ENCODE results near the gene TMEM150B.
"Not testable (repeated sequence)": the region's sequence is repeated elsewhere in the genome, so short reads cannot be mapped to it uniquely, and the experiment has no call there.

The TMEM150B gene

DNA sequence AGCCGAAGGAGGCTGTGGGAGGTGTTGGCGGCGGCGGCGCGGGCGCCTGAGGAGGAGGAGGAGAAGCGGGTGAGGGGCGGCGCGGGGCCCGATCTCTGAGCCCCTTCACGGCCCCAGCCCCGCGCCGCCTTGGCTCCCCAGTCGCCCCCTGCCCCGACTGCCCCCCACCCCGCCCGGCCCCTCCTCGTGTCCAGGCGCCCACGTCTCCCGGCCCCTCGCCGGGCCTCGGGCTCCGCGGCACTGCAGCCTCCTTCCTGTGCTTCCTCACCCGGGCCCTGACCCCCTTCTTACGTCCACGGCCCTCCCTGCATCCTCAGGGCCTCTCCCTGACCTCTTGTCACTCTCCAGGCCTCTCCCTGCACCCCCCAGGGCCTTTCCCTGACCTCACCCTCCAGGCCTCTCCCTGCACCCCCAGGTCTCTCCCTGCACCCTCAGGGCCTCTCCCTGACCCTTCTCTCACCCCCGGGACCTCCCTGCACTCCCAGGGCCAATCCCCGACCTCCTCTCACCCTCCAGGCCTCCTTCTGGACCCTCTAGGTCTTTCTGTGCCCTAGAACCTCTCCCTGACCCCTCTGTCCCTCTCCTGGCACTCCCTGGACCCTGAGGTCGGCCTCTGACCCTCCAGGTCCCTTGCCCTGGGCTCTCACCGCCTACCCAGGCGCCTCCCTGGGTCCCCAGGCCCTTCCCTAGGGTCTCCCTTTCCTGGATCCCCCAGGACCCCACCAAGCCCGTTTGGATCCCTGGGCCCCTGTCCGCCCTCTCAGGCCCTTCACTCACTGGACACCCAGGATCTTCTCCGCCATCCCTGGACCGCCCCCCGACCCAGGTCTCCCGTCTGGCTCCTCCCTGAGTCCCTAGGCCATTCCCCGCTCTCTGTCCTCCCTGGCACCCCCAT, 15.0 kb upstream of the TMEM150B start:
- no peak for DNase-seq (ENCODE audit: low read depth in 2 of 2)

- DNase-seq (ENCODE audit: low read depth in 2 of 2): peak; percentile 100
These were observed 14.2 kb upstream of the TMEM150B start, which contains the start of gene KMT5C for GRCh38 chr19:55339105-55339888. TSS of gene KMT5C (plus strand) at chr19:55339876. CDS start at chr19:55341937, 2,061 bp downstream.

DNA sequence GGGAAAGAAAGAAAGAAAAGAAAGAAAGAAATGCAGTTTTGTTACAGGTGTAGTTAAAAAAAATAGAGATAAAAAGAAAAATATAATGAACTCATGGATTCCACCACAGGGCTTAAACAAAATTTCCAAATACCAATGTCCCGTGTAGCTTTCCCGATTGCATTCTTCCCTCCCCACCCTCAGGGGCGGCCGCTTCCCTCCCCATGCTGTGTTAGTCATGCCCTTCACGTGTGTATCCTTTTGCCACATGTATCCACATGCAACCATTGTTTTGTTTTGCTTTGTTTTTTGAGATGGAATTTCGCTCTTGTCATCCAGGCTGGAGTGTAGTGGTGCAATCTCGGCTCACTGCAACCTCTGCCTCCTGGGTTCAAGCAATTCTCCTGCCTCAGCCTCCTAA, 11.0 kb upstream of the TMEM150B start:
- no peak for DNase-seq (ENCODE audit: low read depth in 2 of 2)

GRCh38 chr19:55333870-55334269, 8.7 kb upstream of the TMEM150B start:
- DNase-seq (ENCODE audit: low read depth in 2 of 2): no peak

GRCh38 chr19:55329791-55330190, 4.7 kb upstream of the TMEM150B start:
- DNase-seq (ENCODE audit: low read depth in 2 of 2): not testable (repeated sequence)

- DNase-seq (ENCODE audit: low read depth in 2 of 2): not testable (repeated sequence)
These were observed 3.7 kb upstream of the TMEM150B start for GRCh38 chr19:55328774-55329318.

GRCh38 chr19:55324662-55325061, 479 bp downstream of the TMEM150B start:
- DNase-seq (ENCODE audit: low read depth in 2 of 2): no peak

DNA sequence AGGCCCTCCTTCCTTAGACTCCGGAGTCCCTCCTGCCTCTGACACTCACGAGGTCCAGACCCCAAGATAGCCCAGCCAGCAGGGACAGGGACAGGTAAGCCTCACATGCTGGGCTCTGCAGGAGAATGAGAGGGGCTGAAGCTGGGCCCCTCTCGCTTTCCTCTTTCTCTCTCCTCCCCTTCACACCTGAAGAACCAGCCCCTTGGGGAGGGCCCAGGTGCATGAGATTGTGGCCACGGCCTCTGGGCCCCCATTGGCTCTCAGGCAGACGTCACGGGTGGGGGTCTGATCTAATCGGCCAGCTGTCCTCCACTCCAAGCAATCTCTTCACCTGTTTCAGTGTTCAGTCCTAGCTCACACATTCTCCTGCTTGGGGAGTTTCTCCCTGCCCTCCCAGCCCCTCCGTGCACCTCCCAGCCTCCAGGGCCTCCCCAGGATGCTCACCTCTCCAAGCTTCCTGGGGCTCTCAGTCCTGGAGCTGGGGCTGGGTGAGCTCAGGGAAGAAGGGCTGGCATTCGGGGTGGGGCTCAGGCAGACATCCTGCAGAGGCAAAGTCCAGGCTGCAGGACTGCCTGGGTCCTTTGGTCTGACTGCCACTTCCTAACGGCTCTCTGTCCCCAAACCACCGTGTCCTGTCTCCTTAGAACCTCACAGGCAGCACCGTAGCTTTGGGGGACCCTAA, 2.8 kb downstream of the TMEM150B start:
- no peak for DNase-seq (ENCODE audit: low read depth in 2 of 2)

- no peak for DNase-seq (ENCODE audit: low read depth in 2 of 2)
These were observed 3.5 kb downstream of the TMEM150B start for GRCh38 chr19:55321466-55322137.

- no peak for DNase-seq (ENCODE audit: low read depth in 2 of 2)
These were observed 4.2 kb downstream of the TMEM150B start for GRCh38 chr19:55320844-55321419.

- no peak for DNase-seq (ENCODE audit: low read depth in 2 of 2)
These were observed 5.4 kb downstream of the TMEM150B start for GRCh38 chr19:55319785-55320184.

DNA sequence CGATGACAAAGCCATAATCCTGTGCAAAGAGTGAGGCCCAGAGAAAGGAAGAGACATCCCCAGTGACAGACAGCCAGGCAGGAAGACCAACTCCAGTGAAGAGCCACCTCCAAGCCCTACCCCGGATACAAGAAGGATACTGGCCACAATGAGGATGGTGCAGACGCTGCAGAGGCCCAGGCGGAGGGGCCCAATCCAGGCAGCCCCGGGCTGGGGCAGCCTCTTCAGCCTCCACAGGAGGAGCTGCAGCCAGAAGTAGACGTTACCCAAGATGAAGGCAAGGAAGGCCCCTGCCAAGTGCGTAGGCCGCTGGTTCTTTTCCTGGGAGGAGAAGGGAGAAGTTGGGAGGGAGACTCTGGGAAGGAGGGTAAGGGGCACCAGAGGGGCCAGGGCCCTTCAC, 8.5 kb downstream of the TMEM150B start:
- no peak for DNase-seq (ENCODE audit: low read depth in 2 of 2)

- DNase-seq (ENCODE audit: low read depth in 2 of 2): no peak
These were observed 9.1 kb downstream of the TMEM150B start for GRCh38 chr19:55315956-55316525.

GRCh38 chr19:55314396-55314795, 10.7 kb downstream of the TMEM150B start:
- DNase-seq (ENCODE audit: low read depth in 2 of 2): no peak

DNA sequence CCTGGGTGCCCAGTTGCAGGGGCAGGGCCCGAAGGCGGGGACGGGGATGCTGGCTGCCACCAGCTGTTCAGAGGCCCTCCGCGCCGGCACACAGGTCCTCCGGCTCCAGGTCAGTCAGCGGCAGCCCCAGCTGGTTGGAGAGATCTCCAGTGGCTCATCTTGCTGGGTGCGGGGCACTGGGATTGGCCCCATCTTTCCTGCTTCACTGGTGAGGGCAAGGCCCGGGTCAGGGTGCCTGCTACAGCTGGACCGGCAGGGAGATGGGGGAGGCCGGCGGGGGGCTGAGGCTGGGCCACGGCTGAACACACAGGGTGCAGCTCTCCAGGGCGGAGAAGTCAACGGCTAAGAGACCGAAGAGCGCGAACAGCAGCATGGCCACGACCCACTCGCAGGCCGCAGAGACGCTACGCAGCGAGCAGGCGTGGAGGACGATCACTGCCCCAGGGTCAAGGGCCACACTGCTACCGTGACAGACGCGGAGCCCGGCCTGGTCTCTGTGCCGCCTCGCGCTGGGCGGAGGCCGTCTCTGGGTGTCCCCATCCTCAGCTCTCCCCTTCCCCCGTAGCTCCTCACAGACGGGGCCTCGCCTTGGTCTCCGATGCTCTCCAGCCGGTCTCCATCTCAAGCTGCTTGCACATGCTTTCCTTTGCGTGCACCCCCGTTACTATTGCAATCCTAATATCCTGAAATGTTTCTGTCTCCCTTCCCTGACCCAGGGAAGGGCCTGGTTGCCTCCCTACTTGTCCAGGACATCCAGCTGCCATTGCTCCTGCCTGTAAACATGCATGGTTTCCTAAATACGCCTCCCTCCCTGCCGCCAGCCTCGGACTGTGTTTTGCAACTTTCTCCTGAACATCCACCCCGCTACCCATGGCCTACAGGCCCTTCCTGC, 12.3 kb downstream of the TMEM150B start:
- no peak for DNase-seq (ENCODE audit: low read depth in 2 of 2)

- no peak for DNase-seq (ENCODE audit: low read depth in 2 of 2)
These were observed 13.3 kb downstream of the TMEM150B start for GRCh38 chr19:55311797-55312196.

DNA sequence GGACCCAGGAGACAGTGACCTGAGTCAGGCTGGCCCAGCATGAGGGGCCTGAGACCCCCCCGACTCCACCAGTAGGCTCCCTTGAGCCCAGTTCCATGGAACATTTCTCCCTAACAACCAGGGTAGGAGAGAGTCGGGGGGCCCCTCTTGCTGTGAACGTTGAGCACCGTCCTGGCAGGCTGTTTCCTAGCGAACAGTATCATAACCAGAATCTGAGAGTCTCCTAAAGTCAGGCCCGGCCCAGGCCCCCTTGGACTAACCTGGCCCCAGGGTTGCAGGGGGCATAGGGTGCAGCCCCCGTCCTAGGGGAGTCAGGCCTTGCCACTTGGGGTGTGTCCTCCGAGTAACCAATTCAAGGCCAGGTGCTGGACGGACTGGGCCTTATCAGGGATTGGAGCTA, 13.7 kb downstream of the TMEM150B start:
- no peak for DNase-seq (ENCODE audit: low read depth in 2 of 2)

- DNase-seq (ENCODE audit: low read depth in 2 of 2): no peak
These were observed 14.6 kb downstream of the TMEM150B start for GRCh38 chr19:55310498-55310897.

DNA sequence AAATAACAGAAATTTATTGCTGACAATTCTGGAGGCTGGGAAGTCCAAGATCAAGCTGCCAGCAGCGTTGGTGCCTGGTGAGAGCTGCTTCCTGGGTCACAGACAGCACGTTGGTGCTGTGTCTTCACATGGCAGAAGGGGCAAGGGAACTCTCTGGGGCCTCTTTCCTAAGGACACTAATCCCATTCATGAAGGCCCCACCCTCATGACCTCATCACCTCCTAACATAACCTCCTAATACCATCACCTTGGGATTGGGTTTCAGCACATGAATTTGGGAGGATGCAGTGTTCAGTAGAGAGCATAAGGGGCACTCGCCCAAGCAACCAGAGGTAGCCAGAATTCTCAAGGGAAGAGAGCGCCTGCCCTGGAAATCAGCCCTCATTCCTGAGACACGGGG, 15.7 kb downstream of the TMEM150B start:
- DNase-seq (ENCODE audit: low read depth in 2 of 2): no peak

GRCh38 chr19:55308281-55308680, 16.9 kb downstream of the TMEM150B start:
- DNase-seq (ENCODE audit: low read depth in 2 of 2): no peak

All from stimulated activated CD4-positive, alpha-beta T cell treated with anti-CD3 and anti-CD28 coated beads, Interleukin-1b, Interleukin-23, amount 100 ng/mL, for 1 hour (primary cell).